GM21825 (cell line): ENCODE results near the gene PROC.
"Not testable (repeated sequence)": the region's sequence is repeated elsewhere in the genome, so short reads cannot be mapped to it uniquely, and the experiment has no call there.

Experiments used
- ATAC-seq: cut with Tn5 transposase; IDR thresholded peaks from one replicate; pipeline ENCODE4 v1.9.1; 2021; ENCODE audit warnings: mild to moderate bottlenecking, moderate library complexity; ENCODE audit not compliant: unreplicated experiment

Gene PROC

DNA sequence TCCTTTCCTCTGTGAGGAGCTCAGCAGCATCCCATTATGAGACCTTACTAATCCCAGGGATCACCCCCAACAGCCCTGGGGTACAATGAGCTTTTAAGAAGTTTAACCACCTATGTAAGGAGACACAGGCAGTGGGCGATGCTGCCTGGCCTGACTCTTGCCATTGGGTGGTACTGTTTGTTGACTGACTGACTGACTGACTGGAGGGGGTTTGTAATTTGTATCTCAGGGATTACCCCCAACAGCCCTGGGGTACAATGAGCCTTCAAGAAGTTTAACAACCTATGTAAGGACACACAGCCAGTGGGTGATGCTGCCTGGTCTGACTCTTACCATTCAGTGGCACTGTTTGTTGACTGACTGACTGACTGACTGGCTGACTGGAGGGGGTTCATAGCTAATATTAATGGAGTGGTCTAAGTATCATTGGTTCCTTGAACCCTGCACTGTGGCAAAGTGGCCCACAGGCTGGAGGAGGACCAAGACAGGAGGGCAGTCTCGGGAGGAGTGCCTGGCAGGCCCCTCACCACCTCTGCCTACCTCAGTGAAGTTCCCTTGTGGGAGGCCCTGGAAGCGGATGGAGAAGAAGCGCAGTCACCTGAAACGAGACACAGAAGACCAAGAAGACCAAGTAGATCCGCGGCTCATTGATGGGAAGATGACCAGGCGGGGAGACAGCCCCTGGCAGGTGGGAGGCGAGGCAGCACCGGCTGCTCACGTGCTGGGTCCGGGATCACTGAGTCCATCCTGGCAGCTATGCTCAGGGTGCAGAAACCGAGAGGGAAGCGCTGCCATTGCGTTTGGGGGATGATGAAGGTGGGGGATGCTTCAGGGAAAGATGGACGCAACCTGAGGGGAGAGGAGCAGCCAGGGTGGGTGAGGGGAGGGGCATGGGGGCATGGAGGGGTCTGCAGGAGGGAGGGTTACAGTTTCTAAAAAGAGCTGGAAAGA is 7.6 kb downstream of the PROC start:
- ATAC-seq = no peak

DNA sequence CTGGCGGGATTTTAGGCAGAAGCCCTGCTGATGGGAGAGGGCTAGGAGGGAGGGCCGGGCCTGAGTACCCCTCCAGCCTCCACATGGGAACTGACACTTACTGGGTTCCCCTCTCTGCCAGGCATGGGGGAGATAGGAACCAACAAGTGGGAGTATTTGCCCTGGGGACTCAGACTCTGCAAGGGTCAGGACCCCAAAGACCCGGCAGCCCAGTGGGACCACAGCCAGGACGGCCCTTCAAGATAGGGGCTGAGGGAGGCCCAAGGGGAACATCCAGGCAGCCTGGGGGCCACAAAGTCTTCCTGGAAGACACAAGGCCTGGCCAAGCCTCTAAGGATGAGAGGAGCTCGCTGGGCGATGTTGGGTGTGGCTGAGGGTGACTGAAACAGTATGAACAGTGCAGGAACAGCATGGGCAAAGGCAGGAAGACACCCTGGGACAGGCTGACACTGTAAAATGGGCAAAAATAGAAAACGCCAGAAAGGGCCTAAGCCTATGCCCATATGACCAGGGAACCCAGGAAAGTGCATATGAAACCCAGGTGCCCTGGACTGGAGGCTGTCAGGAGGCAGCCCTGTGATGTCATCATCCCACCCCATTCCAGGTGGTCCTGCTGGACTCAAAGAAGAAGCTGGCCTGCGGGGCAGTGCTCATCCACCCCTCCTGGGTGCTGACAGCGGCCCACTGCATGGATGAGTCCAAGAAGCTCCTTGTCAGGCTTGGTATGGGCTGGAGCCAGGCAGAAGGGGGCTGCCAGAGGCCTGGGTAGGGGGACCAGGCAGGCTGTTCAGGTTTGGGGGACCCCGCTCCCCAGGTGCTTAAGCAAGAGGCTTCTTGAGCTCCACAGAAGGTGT is 8.5 kb downstream of the PROC start:
- no peak for ATAC-seq

DNA sequence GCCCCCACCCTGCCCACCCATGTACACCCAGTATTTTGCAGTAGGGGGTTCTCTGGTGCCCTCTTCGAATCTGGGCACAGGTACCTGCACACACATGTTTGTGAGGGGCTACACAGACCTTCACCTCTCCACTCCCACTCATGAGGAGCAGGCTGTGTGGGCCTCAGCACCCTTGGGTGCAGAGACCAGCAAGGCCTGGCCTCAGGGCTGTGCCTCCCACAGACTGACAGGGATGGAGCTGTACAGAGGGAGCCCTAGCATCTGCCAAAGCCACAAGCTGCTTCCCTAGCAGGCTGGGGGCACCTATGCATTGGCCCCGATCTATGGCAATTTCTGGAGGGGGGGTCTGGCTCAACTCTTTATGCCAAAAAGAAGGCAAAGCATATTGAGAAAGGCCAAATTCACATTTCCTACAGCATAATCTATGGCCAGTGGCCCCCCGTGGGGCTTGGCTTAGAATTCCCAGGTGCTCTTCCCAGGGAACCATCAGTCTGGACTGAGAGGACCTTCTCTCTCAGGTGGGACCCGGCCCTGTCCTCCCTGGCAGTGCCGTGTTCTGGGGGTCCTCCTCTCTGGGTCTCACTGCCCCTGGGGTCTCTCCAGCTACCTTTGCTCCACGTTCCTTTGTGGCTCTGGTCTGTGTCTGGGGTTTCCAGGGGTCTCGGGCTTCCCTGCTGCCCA is 9.3 kb downstream of the PROC start:
- no peak for ATAC-seq

DNA sequence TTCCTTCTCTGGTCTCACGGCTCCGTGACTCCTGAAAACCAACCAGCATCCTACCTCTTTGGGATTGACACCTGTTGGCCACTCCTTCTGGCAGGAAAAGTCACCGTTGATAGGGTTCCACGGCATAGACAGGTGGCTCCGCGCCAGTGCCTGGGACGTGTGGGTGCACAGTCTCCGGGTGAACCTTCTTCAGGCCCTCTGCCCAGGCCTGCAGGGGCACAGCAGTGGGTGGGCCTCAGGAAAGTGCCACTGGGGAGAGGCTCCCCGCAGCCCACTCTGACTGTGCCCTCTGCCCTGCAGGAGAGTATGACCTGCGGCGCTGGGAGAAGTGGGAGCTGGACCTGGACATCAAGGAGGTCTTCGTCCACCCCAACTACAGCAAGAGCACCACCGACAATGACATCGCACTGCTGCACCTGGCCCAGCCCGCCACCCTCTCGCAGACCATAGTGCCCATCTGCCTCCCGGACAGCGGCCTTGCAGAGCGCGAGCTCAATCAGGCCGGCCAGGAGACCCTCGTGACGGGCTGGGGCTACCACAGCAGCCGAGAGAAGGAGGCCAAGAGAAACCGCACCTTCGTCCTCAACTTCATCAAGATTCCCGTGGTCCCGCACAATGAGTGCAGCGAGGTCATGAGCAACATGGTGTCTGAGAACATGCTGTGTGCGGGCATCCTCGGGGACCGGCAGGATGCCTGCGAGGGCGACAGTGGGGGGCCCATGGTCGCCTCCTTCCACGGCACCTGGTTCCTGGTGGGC is 10.0 kb downstream of the PROC start:
- no peak for ATAC-seq

DNA sequence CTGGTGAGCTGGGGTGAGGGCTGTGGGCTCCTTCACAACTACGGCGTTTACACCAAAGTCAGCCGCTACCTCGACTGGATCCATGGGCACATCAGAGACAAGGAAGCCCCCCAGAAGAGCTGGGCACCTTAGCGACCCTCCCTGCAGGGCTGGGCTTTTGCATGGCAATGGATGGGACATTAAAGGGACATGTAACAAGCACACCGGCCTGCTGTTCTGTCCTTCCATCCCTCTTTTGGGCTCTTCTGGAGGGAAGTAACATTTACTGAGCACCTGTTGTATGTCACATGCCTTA is 10.5 kb downstream of the PROC start:
- ATAC-seq = no peak

DNA sequence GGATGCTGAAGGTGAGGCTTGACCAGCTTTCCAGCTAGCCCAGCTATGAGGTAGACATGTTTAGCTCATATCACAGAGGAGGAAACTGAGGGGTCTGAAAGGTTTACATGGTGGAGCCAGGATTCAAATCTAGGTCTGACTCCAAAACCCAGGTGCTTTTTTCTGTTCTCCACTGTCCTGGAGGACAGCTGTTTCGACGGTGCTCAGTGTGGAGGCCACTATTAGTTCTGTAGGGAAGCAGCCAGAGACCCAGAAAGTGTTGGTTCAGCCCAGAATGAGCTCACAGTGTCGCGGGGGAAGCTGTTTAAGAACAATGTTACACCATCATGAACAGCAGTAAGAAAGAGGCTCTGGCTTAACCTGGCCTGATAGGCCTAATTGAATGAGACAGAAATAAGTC is 11.1 kb downstream of the PROC start:
- no peak for ATAC-seq

DNA sequence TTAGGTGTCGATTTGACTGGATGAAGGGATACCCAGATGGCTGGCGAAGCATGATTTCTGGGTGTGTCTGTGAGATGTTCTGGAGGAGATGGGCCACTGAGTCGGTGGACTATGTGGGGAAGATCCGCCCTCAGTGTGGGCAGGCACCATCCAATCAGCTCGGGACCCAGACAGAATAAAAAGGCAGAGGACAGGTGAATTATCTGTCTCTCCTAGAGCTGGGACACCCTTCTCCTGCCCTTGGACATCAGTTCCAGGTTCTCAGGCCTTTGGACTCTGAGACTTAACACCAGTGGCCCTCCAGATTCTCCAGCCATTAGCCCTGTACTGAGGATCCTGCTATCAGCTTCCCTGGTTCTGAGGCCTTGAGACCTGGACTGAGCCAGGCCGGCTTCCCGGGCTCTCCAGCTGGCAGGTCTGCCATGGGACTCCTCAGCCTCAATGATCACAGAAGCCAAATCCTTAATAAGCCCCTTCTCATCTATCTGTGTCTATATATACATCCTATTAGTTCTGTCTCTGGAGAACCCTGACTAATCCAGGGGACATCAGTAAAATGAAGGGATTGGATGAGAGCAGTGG is 11.7 kb downstream of the PROC start:
- ATAC-seq = no peak

DNA sequence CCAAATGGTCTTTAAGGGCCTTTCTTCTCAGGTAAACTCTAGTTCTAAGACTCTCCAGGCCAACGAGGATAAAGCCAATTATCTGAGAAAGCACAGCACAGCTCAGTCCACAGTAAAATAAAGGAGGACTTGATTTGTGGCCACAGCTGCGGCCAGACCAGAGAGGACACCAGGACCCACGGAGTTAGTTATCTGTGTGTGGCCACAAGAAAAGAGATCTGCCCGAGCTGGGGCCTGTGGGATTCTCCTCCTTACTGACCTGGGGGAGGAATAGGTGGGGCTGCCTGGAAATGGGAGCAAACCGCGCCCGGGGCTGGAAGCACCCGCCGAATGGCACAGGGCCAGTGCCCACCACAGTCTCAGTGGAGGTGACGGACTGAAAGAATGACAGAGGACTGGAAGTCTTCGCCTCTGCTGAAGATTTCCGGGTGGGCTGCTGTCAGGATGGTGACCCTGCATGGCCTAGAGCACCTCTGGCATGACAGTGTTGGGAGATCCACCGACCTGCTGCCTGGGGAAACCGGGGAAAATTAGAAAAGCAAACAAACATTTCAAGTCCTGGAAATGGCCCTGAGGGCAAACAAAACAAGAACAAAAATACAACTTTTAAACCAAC is 13.3 kb downstream of the PROC start:
- no peak for ATAC-seq

DNA sequence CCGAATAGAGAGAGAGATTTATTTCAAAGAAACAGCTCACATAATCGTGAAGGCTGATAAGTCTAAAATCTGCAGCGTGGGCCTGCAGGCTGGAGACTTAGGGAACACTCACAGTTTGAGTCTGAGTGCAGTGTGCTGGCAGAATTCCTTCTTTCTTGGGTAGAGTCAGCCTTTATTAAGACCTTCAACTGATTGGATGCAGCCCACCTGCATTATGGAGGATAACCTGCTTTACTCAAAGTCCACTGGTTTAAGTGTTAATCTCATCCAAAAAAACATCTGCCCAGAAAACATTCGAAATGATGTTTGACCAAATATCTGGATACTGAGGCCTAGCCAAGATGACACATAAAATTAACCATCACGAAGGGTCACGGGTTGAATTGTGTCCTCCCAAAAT is 16.3 kb downstream of the PROC start:
- no peak for ATAC-seq

DNA sequence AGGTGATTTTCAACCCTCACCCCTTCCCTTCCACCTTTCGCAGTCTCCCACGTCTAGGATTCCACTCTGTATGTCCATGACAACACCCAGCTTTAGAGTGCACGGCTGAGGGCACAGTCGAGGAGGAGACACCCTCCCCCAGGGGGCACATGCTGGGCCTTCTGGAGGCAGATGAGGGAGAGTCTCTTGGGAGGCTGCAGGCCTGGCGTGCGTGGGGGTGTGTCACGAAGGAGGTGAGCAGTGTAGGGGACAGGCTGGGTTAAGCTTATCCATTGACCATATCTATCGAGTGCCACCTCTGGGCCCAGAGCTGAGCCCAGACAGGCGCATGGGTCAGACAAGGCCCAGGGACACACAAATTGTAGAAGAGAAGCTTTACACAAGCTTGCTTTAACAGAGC is 18.8 kb downstream of the PROC start:
- no peak for ATAC-seq

DNA sequence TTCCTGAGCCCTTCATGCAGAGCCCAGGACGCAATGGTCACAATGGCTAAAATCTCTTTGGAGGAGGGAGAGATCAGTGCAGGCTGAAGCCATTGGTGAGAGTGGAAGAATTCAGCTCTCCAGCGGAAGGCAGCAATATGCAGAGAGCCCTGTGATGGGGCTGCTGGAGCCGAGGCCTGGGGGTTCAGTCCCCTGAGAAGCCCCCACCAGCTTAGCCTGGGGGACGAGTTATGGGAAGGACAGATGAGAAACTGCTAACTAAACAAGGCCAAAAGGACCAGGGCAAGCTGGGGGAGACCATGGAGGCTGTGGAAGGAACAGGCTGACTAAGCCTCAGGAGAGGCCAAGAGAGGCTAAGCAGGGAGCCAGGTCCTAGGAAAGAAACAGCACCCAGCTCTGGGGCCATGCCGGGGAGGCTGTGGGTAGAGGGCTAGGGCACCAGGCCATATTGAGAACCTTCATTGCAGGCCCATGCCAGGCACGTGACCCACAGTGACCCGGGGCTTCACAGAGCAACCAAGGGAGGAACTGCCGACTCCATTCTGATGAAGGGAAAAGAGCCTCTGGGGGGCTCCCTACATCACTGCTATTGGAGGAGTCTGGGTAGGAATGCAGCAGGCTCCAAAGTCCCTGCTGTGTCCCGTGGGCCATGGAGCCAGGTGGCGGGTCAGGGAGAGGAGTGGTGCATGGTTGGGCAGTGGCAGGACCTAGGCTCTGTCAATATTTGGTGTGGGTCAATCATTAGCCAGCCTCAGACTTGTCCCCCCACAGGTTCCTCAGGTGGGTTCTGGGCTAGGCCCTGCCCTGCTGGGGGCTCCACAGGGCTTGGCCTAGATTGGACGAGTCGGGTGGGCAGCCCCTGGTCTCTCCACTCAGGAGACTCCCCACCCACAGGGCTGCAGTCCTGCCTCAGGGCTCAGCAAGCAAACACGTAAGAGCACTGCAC is 19.8 kb downstream of the PROC start:
- no peak for ATAC-seq

DNA sequence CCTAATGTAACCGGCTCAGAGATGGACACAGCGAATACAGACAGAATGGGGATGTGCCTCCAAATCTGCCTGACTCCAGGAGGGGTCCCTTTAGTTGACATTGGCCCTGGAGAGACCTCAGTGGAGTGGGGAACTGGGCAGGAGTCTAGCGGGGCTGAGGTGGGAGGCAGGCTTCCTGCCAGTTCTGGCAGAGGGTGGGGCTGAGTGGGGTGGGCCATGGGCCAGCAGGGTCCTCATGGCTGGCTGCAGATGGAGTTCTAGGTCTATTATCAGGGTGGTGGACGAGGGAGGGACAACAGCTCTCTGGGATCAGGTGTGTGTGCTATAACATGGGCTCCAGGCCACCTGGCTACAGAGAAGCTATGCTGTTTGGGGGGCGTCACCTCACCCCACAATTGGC is 21.1 kb downstream of the PROC start:
- no peak for ATAC-seq

DNA sequence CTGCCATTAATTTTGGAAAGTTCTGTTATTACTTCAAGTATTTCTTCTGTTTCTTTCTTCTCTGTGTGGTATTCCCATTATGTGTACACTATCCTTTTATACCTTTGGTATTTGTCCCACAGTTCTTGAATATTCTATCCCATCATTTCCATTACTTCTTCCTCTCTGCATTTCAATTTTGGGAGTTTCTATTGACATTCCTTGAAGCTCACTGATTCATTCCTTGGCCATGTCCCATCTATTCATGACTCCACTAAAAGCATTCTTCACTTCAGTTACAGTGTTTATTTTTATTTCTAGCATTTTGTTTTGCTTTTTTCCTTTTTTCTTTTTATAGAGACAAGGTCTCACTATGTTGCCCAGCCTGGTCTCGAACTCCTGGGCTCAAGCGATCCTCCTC is 30.3 kb downstream of the PROC start:
- ATAC-seq = no peak

DNA sequence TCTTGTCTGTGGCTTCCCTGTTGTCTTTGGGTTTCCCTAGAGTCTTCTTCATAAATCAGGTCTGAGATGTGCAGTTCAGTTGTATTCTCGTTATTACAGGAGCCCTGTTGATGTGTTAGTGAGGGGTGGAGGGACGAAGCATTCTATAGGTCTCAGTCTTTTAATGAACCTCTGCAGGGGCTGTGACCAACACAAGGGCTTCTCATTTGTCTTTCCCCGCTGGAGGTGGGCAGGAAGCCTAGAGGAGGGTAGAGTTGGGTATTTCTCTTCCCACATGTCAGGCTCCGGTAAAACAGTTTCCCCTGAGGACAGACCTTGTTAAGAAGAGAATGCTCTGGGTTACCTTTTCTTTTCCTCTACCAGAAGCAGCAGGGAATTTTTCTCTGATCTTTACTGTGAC is 31.2 kb downstream of the PROC start:
- ATAC-seq = no peak

DNA sequence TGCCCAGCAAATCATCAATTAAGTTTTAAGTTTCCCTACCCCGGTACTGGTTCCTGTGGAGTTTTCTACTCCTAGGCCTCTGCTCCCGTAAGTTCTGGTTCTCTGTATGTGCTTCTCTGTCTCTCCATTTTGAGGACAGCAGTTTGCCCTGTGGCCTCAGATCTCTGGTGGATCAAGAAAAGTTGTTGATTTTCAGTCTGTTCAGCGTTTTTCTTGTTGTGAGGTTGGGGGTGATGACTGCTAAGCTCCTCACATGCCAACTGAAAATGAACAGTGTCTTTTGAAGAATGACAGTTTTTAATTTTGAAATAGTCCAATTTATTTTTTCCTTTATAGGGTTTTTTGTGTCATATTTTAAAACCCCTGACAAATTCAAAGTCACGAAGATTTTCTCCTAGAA is 31.7 kb downstream of the PROC start:
- no peak for ATAC-seq

DNA sequence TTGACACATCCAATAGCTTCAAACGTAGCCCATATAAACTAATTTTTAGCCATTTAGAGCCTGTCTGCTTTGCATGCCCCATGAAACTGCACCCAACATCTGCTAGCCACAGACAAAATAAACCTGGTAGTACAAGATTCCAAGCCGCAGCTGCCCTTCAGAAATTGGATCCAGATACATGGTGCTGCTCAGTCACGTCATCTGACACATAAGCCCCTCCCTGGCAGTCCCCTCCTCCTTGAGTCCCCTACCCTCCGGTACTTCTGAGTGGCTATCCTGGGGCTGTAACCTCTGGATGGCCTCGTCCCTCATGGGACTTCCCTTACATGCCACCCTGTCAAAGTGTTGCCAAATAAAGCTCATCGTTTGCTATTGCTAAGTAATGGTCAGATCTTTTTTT is 33.8 kb downstream of the PROC start:
- no peak for ATAC-seq

DNA sequence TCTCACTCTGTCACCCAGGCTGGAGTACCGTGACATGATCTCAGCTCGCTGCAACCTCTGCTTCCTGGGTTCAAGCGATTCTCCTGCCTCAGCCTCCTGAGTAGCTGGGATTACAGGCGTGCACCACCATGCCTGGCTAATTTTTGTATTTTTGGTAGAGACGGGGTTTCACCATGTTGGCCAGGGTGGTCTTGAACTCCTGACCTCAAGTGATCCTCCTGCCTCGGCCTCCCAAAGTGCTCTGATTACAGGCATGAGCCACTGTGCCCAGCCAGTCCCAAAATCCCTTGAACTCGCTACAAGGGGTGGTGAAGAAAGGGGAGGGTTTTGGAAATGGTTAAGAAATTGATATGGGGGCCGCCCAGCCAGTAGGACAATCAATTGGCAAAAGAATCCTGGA is 34.2 kb downstream of the PROC start:
- ATAC-seq = not testable (repeated sequence)

DNA sequence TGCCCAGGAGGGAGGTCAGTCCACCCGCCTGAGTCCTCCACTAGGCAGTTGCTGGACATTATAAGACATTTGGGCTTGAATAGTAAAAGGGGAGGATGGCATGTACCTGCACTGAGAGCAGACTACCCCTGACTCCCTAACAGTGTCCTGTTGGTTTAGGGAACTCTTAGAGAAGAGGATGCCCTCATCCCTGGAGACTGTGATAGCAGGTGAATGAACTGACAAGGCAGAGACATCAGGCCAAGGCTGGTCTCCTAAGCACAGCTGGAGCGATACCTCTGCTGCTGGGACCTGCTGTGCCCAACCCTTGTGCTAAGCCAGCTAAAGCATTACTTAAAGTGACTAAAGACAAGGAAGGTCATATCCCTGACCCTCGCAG is 34.8 kb downstream of the PROC start:
- no peak for ATAC-seq
